SKM-1 (cell line): Measurements from ENCODE around the gene COP1.

Source experiments
- DNase-seq: peaks from one replicate; lab custom pipeline; 2025; ENCODE audit not compliant: unreplicated experiment; lab: John Stamatoyannopoulos, UW

COP1 gene

DNA sequence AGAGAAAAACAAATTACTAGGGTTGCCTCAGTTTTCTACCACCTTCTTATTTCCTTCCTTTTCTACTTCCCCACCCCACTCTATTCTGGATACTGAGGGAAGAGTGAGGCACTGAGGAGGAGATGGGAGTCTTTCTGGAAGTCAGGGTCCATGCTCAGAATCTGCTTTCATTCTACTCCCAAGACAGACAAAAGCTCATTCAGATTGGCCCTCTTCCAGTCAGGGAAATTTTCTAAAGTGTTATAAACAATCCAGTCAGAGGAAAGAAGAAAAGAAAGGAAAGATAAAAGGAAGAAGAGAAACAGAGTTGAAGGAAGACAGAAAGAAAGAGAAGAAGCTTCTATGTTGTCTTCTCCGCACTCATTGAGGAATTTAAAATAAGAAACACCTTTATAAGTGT lies 228.6 kb downstream of the COP1 start:
- no peak for DNase-seq

DNA sequence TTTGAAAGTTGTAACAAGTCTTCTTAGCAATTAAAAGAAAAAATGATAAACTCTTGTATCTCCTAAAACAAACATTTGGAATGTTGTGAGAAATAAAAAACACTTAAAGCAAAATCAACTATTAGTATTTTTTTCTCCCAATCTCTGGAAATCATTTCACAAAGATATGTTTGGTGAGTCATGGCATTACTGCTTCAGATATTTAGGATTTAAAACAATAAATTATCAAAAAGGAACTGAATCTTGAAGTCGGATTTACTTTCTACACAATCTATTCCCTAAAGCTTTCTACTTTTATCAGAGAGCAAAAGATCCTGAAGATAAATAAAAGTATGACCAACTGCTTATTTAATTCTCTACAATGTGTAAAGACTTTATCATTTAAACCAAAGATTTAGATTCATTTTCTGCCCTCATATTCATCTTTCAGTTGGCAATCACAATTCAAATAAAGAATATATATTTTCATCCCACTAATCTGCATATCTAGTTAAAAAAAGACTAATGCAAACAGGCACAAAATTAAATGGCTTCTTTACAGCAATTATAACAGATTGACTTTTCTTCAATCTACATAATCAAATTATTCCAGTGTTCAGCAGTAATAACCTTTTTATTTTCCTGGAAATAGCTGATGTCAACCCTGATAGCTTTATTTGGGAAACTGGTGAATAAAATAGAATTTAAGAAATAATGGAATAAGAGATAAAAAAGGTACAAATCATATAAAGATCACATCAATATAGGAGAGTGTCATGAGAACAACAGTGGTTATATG lies 230.0 kb downstream of the COP1 start:
- DNase-seq, result no peak

- no peak for DNase-seq
These were observed 237.9 kb downstream of the COP1 start for GRCh38 chr1:175969231-175969630.

DNA sequence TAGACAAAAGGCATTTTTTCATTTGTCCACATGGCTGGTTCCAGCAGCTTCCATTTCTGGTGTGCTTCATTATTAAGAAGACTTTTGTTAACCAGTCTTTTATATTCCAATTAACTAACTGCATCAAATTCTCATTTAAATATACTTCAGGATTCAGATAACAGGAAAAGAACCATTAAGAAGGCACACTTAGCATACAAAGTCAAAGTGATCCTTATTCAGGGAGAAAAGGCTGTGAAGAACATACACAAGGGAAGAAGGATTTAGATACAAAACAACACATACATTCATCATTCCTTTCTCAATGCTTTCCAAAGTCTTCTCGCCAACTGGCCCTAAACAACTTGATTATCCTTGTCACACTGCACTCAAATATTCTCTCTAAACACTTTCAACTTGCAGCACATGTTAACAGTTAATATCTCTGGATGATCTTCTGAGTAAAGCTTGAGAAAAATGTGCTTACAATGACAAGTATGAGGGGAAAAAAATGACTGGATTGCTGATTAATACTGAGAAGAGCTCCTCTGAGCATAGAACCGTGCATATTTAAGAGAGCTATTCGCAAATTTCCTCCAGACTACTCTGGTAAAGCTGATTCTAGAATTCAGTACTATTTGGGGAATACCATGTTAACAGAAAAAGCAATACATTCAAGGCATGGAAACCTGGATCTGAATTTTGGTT lies 238.5 kb downstream of the COP1 start:
- no peak for DNase-seq

- no peak for DNase-seq
These were observed 243.3 kb downstream of the COP1 start for GRCh38 chr1:175963740-175964139.

DNA sequence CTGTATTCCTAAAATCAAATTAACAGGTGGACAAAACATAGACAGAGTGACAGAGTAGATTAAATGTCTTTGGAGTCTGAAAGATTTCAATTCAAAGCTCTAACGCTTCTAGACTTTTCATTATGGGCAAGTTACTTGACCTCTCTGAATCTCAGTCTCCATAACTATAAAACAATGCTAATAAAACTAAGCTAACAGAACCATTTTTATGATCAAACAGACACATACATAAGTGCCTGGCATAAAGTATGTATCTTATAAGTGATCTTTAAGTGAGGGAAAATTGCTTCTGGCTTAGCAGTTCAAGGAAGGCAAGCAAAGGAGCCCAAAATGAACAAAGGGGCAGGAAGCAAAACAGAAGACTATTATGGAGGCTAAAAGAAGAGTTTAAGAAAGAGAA lies 246.9 kb downstream of the COP1 start:
- DNase-seq, result no peak

- DNase-seq, result no peak
These were observed 255.5 kb downstream of the COP1 start for GRCh38 chr1:175951627-175952026.

- DNase-seq, result no peak
These were observed 259.3 kb downstream of the COP1 start for GRCh38 chr1:175947771-175948170.

DNA sequence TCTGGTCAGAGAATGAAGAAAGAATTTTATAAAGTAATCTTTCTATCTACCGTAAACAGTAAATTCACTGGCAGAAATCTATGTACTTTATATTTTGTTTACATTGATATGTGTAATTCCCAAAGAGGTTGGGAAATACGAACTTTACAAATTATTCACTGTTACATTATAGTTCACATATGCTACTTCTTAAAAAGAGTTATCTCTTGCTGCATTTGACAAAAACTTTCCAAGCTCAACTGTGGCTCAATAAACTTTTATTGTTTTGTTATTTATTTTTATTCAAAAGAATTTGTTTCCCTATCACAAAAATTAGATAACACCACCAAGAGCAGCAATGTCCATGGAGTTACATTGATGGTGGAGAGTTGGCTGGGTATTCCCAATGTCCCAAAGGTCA lies 262.5 kb downstream of the COP1 start:
- no peak for DNase-seq

- no peak for DNase-seq
These were observed 265.9 kb downstream of the COP1 start for GRCh38 chr1:175941164-175941563.

DNA sequence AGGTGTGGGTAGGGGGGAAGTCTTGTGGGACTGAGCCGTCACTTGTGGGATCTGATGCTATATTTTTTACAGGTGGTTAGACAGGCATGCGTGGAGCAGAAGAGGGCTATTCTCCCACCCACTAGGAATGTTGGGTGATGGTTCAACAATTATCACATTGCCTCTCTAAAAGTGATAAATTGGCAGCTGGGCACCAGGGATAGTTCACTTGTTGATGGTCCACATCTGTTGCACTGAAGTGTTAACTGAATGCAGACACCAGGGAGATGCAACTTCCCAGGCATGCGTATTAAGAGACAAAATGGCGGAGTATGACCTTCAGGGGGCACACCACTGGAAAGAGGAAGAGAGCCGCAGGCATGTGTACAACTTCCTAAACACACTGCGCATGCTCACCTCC lies 270.4 kb downstream of the COP1 start:
- no peak for DNase-seq

DNA sequence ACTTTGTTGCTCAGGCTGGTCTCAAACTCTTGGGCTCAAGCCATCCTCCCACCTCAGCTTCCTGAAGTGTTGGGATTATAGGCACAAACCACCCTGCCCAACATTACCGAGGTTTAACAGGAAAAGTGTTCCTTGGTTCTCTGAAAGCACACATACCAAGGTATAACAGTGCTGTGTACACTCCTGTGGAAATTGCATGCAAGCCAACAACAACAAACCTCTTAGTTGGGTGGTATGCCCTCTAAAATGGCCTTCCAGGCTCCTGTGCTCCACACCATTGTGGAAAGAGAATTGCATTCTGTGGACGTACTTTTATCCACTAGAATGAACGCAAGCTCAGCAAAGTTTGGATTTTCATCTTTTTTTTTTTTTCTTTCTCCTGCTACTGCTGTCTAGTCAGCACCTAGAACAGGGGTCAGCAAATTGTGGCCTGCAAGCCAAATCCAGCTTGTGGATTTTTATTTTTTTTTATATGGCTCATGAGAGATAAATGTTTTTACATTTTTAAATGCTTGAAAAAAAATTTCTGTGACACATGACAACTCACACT lies 271.4 kb downstream of the COP1 start:
- no peak for DNase-seq

- no peak for DNase-seq
These were observed 271.9 kb downstream of the COP1 start for GRCh38 chr1:175935166-175935565.

DNA sequence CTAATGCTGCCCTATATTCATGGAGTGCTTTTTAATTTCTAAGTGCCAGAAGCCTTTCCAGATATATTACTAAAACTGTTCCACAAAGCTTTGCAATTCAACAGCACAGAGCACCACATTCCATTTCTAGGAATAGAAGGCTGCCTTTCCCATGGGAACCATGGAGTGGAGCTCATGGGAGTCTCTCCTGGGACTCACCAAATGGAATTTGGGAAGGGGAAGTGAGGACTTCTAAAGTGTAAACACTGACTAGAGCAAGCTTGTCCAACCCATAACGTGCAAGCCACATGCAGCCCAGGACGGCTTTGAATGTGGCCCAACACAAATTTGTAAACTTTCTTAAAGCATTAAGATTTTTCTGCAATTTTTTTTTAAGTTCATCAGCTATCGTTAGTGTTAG lies 273.3 kb downstream of the COP1 start:
- no peak for DNase-seq

DNA sequence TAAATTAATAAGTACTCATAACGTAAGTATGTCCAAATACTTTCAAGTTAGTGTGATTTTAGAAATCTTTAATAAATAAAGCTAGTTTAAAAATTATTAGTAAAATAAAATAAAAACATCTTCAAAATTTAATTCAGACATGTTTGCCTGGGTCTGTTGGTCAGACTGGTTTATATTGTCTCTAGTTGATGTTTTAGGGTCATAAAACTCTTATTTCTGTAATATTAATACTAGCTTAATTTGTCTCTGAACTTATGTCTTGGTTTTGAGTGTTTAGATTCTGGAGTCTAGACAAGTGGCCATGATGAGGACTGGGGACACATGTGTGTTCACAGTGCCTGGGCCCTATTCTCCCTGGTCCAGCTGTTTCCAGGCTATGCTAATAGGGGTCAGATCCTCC lies 279.1 kb downstream of the COP1 start:
- DNase-seq, result no peak

DNA sequence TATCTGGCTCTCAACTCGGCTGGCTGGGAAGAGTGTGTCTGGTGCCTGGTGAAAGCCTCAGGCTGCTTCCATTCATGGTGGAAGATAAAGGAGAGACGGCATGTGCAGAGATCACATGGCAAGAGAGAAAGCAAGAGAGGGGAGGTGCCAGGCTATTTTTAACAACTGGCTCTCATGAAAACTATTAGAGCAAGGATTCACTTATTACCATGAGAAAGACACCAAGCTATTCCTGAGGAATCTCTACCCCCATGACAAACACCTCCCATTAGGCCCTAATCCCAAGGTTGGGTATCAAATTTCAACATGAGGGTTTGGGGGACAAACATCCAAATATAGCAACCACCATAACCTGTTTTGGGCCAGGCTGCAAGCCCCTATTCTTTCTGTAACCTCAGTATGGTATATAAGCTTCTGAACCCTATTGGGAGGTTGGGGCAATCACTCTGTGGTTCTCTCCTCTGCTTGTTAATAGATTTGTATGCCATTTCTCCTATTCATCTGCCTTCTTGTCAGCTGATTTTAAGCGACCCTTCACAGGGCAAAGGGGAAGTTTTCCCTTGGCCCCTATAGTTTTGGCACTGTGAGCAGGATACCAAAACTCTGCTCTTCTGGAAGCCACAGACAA lies 284.7 kb downstream of the COP1 start:
- no peak for DNase-seq

- no peak for DNase-seq
These were observed 286.7 kb downstream of the COP1 start for GRCh38 chr1:175920381-175920780.

DNA sequence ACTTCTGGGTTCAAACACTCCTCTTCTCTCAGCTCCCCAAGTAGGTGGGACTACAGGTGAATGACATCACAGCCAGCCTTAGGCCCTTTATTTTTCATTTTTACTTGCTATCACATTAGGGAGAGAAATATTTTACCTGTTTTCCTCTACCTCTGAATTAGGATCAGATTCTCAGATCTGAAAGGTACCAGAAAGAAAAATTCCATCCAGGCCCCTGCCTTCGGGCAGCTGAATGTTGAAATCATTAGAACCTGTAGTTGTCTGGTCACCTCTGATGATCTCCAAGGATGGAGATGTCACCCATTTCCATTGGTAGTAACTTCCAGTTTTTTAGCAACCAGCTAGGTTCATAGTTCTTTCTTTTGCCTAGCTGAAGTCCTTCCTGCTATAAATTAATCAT lies 288.1 kb downstream of the COP1 start:
- DNase-seq, result no peak

DNA sequence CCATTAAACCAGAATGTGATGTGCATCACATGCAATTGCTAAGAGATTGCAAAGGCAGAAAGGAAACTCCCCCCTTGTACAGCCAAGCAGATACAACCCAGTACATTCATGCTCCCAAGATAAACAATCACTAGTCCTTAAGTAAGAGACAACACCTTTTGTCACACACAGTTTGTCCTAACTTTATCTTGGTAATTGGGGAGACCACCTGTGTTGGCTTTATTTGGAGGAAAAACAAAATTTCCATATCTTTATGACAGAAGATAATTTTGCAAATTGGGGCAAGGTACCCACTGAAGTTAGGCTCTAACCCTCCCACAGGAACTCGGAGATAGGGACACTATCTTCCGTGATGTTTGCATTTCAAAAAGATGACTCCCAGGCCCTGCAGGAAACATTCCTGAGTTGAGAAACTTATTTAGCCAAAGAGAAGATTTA lies 288.7 kb downstream of the COP1 start:
- DNase-seq, result no peak

DNA sequence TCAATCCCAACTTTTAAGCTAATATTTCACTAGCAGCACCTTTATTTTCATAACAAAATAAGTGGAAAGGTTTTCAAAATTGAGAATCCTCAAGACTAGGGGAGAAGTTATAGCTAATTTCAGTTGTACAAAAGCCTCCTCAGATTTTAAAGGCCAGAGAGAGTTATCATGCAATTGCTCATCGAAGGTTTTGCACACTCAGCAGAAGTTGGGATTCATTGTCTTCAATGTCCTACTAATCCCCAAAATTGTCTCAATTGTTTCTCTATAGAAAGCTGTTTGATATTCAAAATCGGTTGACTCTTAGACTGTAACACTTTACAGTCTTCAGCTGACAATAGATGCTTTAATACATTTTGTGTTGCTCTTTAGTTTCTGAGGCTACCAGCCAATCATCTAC lies 293.0 kb downstream of the COP1 start:
- no peak for DNase-seq

DNA sequence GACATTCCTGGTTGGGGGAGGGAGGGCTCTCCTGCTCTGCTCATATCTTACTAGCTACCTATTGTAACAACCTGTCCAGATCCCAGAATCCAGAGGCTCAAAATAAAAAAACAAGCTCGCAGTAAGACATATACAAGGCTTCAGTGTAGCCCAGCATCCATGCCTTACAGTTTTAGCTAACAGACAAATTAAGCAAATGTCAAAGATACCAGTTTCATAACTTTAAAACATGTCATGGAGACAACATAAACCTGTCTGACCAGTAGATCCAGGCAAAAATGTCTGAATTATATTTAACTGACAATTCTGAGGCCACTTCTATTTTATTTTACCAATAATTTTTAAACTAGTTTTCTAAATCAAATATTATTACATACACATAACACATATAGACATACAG lies 295.9 kb downstream of the COP1 start:
- DNase-seq, result no peak

- DNase-seq, result no peak
These were observed 300.7 kb downstream of the COP1 start for GRCh38 chr1:175906370-175906769.
